Endothelial cell of umbilical vein (primary cell): ENCODE measurements around the gene OSGEP. TPM values are rescaled to one million over a fixed set of nuclear protein-coding genes. Genes with fewer than 3 reads are reported as not detected.

Source experiments
- BruUV-seq: library from RNA; stranded (reverse); fragments of 400-500 nt; replicated peaks from 2 replicates; lab custom pipeline; 2021; lab: Mats Ljungman, UMichigan
- CTCF ChIA-PET: fragments of 300-600, 350-600 bp; sonication (Branson Sonifier 250); formaldehyde crosslinking; loops from one replicate; lab custom pipeline; 2021; ENCODE audit warnings: antibody characterized with exemption, inconsistent platforms; lab: Charles Lee
- POLR2A ChIA-PET: fragments of 300-600, 350-600 bp; sonication (Branson Sonifier 250); formaldehyde crosslinking; loops from one replicate; lab custom pipeline; 2021; ENCODE audit warnings: antibody characterized with exemption, inconsistent platforms; lab: Charles Lee
- DNase-seq: peaks from one replicate; pipeline ENCODE4 v3.0.0-alpha.2; 2011; ENCODE audit warnings: low read depth, low spot score
- FAIRE-seq: peaks from 2 replicates; lab custom pipeline; 2011; peaks lifted over from hg19 to GRCh38; lab: Jason Lieb, UNC
- H2AFZ ChIP-seq: 2 replicates; pipeline ENCODE4 v1.6.0; 2012; ENCODE audit warnings: low read depth, low read length, control low read depth, inconsistent platforms
- H3K27ac ChIP-seq: 2 replicates; pipeline ENCODE4 v1.5.1; 2011; ENCODE audit warnings: low read depth, mild to moderate bottlenecking, control low read depth, low read length, moderate library complexity; ENCODE audit not compliant: insufficient read depth
- H3K27me3 ChIP-seq, 2 experiments: 2 replicates each; pipeline versions ENCODE4 v1.6.0 to v1.6.1; 2011; ENCODE audit warnings: low read length in 2 of 2, mixed read lengths in 1 of 2; ENCODE audit not compliant: control insufficient read depth in 2 of 2, insufficient read depth in 2 of 2
- H3K36me3 ChIP-seq, 2 experiments: 2 replicates in 1 of 2; 3 replicates in 1 of 2; pipeline ENCODE4 v1.5.1; 2011; ENCODE audit warnings: low read length in 2 of 2, mild to moderate bottlenecking in 1 of 2, moderate library complexity in 1 of 2; ENCODE audit not compliant: control insufficient read depth in 2 of 2, insufficient read depth in 2 of 2; ENCODE audit errors: extremely low read depth in 1 of 2
- H3K4me1 ChIP-seq: 3 replicates; pipeline ENCODE4 v1.5.1; 2011; ENCODE audit warnings: mild to moderate bottlenecking, low read length; ENCODE audit not compliant: control insufficient read depth, insufficient read depth; ENCODE audit errors: extremely low read depth
- H3K4me2 ChIP-seq: 2 replicates; pipeline ENCODE4 v1.6.1; 2011; ENCODE audit warnings: low read length, control low read depth, mixed read lengths; ENCODE audit not compliant: insufficient read depth
- H3K4me3 ChIP-seq, 3 experiments: fragments of 200-600 bp in 1 of 3; sonication (generic), shearing (Covaris generic) in 1 of 3; replicated peaks in 1 of 3; 2 replicates each; pipeline ENCODE4 v1.5.1; 2011 to 2016; ENCODE audit warnings: control low read depth in 3 of 3, low read length in 3 of 3, mild to moderate bottlenecking in 2 of 3, inconsistent platforms in 1 of 3, low read depth in 1 of 3, moderate library complexity in 1 of 3; ENCODE audit not compliant: insufficient read depth in 1 of 3
- H3K79me2 ChIP-seq: 2 replicates; pipeline ENCODE4 v1.6.0; 2012; ENCODE audit warnings: low read length, inconsistent platforms; ENCODE audit not compliant: control insufficient read depth, insufficient read depth
- H3K9ac ChIP-seq: replicated peaks from 2 replicates; pipeline ENCODE3; 2011; ENCODE audit warnings: low read length, control low read depth; ENCODE audit not compliant: insufficient read depth; ENCODE audit errors: extremely low read depth
- H3K9me1 ChIP-seq: replicated peaks from 3 replicates; pipeline ENCODE4 v1.6.0; 2011; ENCODE audit warnings: mild to moderate bottlenecking, low read length; ENCODE audit not compliant: control insufficient read depth, insufficient read depth; ENCODE audit errors: extremely low read depth
- H3K9me3 ChIP-seq: replicated peaks from 2 replicates; pipeline ENCODE4 v1.5.1; 2012; ENCODE audit warnings: low read length, inconsistent platforms; ENCODE audit not compliant: control insufficient read depth, insufficient read depth
- H4K20me1 ChIP-seq: replicated peaks from 2 replicates; pipeline ENCODE3; 2011; ENCODE audit warnings: mild to moderate bottlenecking, low read length; ENCODE audit not compliant: control insufficient read depth, insufficient read depth; ENCODE audit errors: extremely low read depth
- EZH2 ChIP-seq: IDR thresholded peaks from 2 replicates; pipeline ENCODE4 v1.6.1; 2012; ENCODE audit warnings: borderline replicate concordance, low read depth, mild to moderate bottlenecking, moderate library complexity, low read length, inconsistent platforms; ENCODE audit not compliant: severe bottlenecking
- FOS ChIP-seq: IDR thresholded peaks from 2 replicates; pipeline ENCODE4 v1.6.1; 2011; ENCODE audit warnings: mild to moderate bottlenecking, low read length, moderate library complexity, borderline replicate concordance; ENCODE audit not compliant: insufficient read depth
- GATA2 ChIP-seq: IDR thresholded peaks from 2 replicates; pipeline ENCODE4 v1.7.0; 2011; ENCODE audit warnings: low read depth, mild to moderate bottlenecking, moderate library complexity, mixed read lengths, low read length; ENCODE audit not compliant: insufficient read length, insufficient read depth
- JUN ChIP-seq: IDR thresholded peaks from 2 replicates; pipeline ENCODE4 v1.6.1; 2011; ENCODE audit warnings: borderline replicate concordance, low read depth; ENCODE audit not compliant: insufficient read length, insufficient read depth
- MYC ChIP-seq: IDR thresholded peaks from one replicate; pipeline ENCODE4 v1.6.1; 2011; ENCODE audit warnings: mild to moderate bottlenecking, low read depth, low read length
- POLR2A ChIP-seq: IDR thresholded peaks from 2 replicates; pipeline ENCODE4 v1.6.1; 2012; ENCODE audit warnings: low read depth, mild to moderate bottlenecking, control low read depth, low read length
- POLR2AphosphoS5 ChIP-seq: IDR thresholded peaks from 2 replicates; pipeline ENCODE4 v1.6.1; 2012; ENCODE audit warnings: low read depth, mild to moderate bottlenecking, control low read depth, low read length, moderate library complexity; ENCODE audit not compliant: insufficient read depth
- dilution Hi-C: fragments of 300-500 bp; cut with MboI; formaldehyde crosslinking; loops from one replicate; pipeline ENCODE4 v1.15.0; 2019; ENCODE audit warnings: low sequenced_read_pairs; ENCODE audit not compliant: extremely low pct_ligation_motif_present
- intact Hi-C: fragments of 100-400 bp; cut with micrococcal nuclease; formaldehyde crosslinking; loops from one replicate; pipeline ENCODE4 v1.10.0; 2022
- polyA plus RNA-seq, 4 experiments: library from polyadenylated mRNA; depleted of rRNA in 3 of 4; stranded (reverse) in 3 of 4; unstranded in 1 of 4; fragments of >200 nt; gene quantifications; 2 replicates each; pipeline versions ENCODE4 v1.2.1 to v1.2.3, GENCODE V29; 2011 to 2012; ENCODE audit warnings: missing spikeins in 1 of 4
- total RNA-seq: library from RNA; stranded (reverse); gene quantifications from 2 replicates; pipeline ENCODE4 v1.2.3, GENCODE V29; 2021
- TF ChIP-seq, protein P1 (sequence below): IDR thresholded peaks from 2 replicates; pipeline ENCODE4 v1.6.1; 2011; ENCODE audit not compliant: insufficient read depth, insufficient read length
- TF ChIP-seq, protein P2 (sequence below), 2 donors: IDR thresholded peaks; 1 replicate in 1 of 2; 2 replicates in 1 of 2; pipeline ENCODE4 v1.5.1; 2011; ENCODE audit warnings: low read length in 2 of 2, mild to moderate bottlenecking in 2 of 2, moderate library complexity in 2 of 2, control low read depth in 1 of 2, inconsistent platforms in 1 of 2, low read depth in 1 of 2; ENCODE audit not compliant: insufficient read depth in 1 of 2; ENCODE audit errors: extremely low read depth in 1 of 2

The OSGEP gene
- total and polyA plus RNA-seq, 2 donors (not counting 3 experiments of a cell fraction or from before 2014, with no cell fraction given) = 41.8 to 100 TPM

- FAIRE-seq = no peak
- no peak for DNase-seq
- H3K9me1 ChIP-seq = no peaks in the 10 kb centered on the region
- H3K27me3 ChIP-seq = no peaks in the 10 kb centered on the region
- CTCF ChIA-PET = no interaction called here
- H3K9me3 ChIP-seq = no peaks in the 10 kb centered on the region
- H3K4me3 ChIP-seq = no peak overlapping the region
- H3K27ac ChIP-seq = no peak overlapping the region
- H3K4me1 ChIP-seq = peaks cover 8% of the 10 kb centered on the region
- TF ChIP-seq FOS = no peak
- TF ChIP-seq MYC = no peak
- no peak for TF ChIP-seq GATA2
- TF ChIP-seq EZH2 = no peak
- TF ChIP-seq JUN = no peak
- TF ChIP-seq, protein P1, sequence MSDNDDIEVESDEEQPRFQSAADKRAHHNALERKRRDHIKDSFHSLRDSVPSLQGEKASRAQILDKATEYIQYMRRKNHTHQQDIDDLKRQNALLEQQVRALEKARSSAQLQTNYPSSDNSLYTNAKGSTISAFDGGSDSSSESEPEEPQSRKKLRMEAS = no peak
- TF ChIP-seq, protein P2, sequence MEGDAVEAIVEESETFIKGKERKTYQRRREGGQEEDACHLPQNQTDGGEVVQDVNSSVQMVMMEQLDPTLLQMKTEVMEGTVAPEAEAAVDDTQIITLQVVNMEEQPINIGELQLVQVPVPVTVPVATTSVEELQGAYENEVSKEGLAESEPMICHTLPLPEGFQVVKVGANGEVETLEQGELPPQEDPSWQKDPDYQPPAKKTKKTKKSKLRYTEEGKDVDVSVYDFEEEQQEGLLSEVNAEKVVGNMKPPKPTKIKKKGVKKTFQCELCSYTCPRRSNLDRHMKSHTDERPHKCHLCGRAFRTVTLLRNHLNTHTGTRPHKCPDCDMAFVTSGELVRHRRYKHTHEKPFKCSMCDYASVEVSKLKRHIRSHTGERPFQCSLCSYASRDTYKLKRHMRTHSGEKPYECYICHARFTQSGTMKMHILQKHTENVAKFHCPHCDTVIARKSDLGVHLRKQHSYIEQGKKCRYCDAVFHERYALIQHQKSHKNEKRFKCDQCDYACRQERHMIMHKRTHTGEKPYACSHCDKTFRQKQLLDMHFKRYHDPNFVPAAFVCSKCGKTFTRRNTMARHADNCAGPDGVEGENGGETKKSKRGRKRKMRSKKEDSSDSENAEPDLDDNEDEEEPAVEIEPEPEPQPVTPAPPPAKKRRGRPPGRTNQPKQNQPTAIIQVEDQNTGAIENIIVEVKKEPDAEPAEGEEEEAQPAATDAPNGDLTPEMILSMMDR (IDR thresholded peaks at IDR 0.05; ENCODE audit: extremely low read depth in 1 of 2, insufficient read depth in 1 of 2, low read depth in 1 of 2, low read length in 2 of 2) = no peak
- TF ChIP-seq POLR2A = no peak
- TF ChIP-seq POLR2AphosphoS5 = no peak
- POLR2A ChIA-PET = no interaction called here
- intact Hi-C loops (no loop called here), dilution Hi-C loops (no loop called here)
- no peak overlapping the region for H3K4me2 ChIP-seq
- H2AFZ ChIP-seq = no peak overlapping the region
- H3K36me3 ChIP-seq = no peaks in the 10 kb centered on the region
- no TSS peak for BruUV-seq
- H3K79me2 ChIP-seq = no peaks in the 10 kb centered on the region
- no peaks in the 10 kb centered on the region for H4K20me1 ChIP-seq
- no peak overlapping the region for H3K9ac ChIP-seq
Observed at GRCh38 chr14:20418501-20418909, 36.1 kb downstream of the OSGEP start.
